ENCODE data around the gene SLC7A8. TPM values are rescaled to one million over a fixed set of nuclear protein-coding genes. Genes with fewer than 3 reads are reported as not detected.

Gene SLC7A8
- total and polyA plus RNA-seq, 2 donors, result 3.2 to 15.0 TPM

GRCh38 chr14:23093526-23093925 is 89.9 kb downstream of the SLC7A8 start:
- peak overlapping the region in 1 of 2 donors; percentile 80 for H3K4me3 ChIP-seq (ENCODE audit: low read length in 2 of 2)
- WGBS, result 97% methylated on average over 2 of the region's 2 CpGs
- DNase-seq (ENCODE audit: low read depth in 6 of 9, low spot score in 9 of 9), result no peak
- no peaks in the 10 kb centered on the region for H3K9me3 ChIP-seq (ENCODE audit: control insufficient read depth in 2 of 2, insufficient read depth in 1 of 2, low read length in 1 of 2)
- H3K36me3 ChIP-seq (ENCODE audit: control insufficient read depth in 2 of 2, insufficient read depth in 2 of 2, low read length in 1 of 2), result peaks cover 40 to 62% of the 10 kb centered on the region in 2 donors
- H3K27ac ChIP-seq (ENCODE audit: low read depth in 1 of 2, low read length in 1 of 2), result no peak overlapping the region
- peaks cover 8 to 14% of the 10 kb centered on the region in 2 donors for H3K4me1 ChIP-seq (ENCODE audit: control insufficient read depth in 2 of 2, insufficient read depth in 2 of 2, low read length in 2 of 2)
- no peaks in the 10 kb centered on the region for H3K27me3 ChIP-seq (ENCODE audit: control insufficient read depth in 2 of 2, insufficient read depth in 1 of 2, low read length in 1 of 2)

GRCh38 chr14:23093104-23093503 is 90.4 kb downstream of the SLC7A8 start:
- Histone ChIP-seq H3K4me1 (ENCODE audit: control insufficient read depth in 2 of 2, insufficient read depth in 2 of 2, low read length in 2 of 2) (peaks cover 8 to 14% of the 10 kb centered on the region in 2 donors), H3K27ac (ENCODE audit: low read depth in 1 of 2, low read length in 1 of 2) (no peak overlapping the region), H3K27me3 (ENCODE audit: control insufficient read depth in 2 of 2, insufficient read depth in 1 of 2, low read length in 1 of 2) (no peaks in the 10 kb centered on the region), H3K9me3 (ENCODE audit: control insufficient read depth in 2 of 2, insufficient read depth in 1 of 2, low read length in 1 of 2) (no peaks in the 10 kb centered on the region), H3K4me3 (ENCODE audit: low read length in 2 of 2) (no peak overlapping the region), H3K36me3 (ENCODE audit: control insufficient read depth in 2 of 2, insufficient read depth in 2 of 2, low read length in 1 of 2) (peaks cover 36 to 61% of the 10 kb centered on the region in 2 donors)
- DNase-seq (ENCODE audit: low read depth in 6 of 9, low spot score in 9 of 9), result no peak
- WGBS, result 97% methylated on average over 2 of the region's 2 CpGs

GRCh38 chr14:23091294-23092225 is 91.9 kb downstream of the SLC7A8 start:
- no peaks in the 10 kb centered on the region for H3K9me3 ChIP-seq (ENCODE audit: control insufficient read depth in 2 of 2, insufficient read depth in 1 of 2, low read length in 1 of 2)
- H3K36me3 ChIP-seq (ENCODE audit: control insufficient read depth in 2 of 2, insufficient read depth in 2 of 2, low read length in 1 of 2), result peaks cover 31 to 64% of the 10 kb centered on the region in 2 donors
- peaks cover 8 to 10% of the 10 kb centered on the region in 2 donors for H3K4me1 ChIP-seq (ENCODE audit: control insufficient read depth in 2 of 2, insufficient read depth in 2 of 2, low read length in 2 of 2)
- WGBS, result 95% methylated on average over 12 of the region's 12 CpGs
- no peak for DNase-seq (ENCODE audit: low read depth in 6 of 9, low spot score in 9 of 9)
- no peaks in the 10 kb centered on the region for H3K27me3 ChIP-seq (ENCODE audit: control insufficient read depth in 2 of 2, insufficient read depth in 1 of 2, low read length in 1 of 2)
- no peak overlapping the region for H3K4me3 ChIP-seq (ENCODE audit: low read length in 2 of 2)
- H3K27ac ChIP-seq (ENCODE audit: low read depth in 1 of 2, low read length in 1 of 2), result no peak overlapping the region

GRCh38 chr14:23090254-23090636 is 93.2 kb downstream of the SLC7A8 start:
- 97% methylated on average over 4 of the region's 4 CpGs for WGBS
- Histone ChIP-seq H3K9me3 (ENCODE audit: control insufficient read depth in 2 of 2, insufficient read depth in 1 of 2, low read length in 1 of 2) (no peaks in the 10 kb centered on the region), H3K36me3 (ENCODE audit: control insufficient read depth in 2 of 2, insufficient read depth in 2 of 2, low read length in 1 of 2) (peaks cover 40 to 77% of the 10 kb centered on the region in 2 donors), H3K4me1 (ENCODE audit: control insufficient read depth in 2 of 2, insufficient read depth in 2 of 2, low read length in 2 of 2) (peaks cover 6 to 8% of the 10 kb centered on the region in 2 donors), H3K4me3 (ENCODE audit: low read length in 2 of 2) (no peak overlapping the region), H3K27me3 (ENCODE audit: control insufficient read depth in 2 of 2, insufficient read depth in 1 of 2, low read length in 1 of 2) (no peaks in the 10 kb centered on the region), H3K27ac (ENCODE audit: low read depth in 1 of 2, low read length in 1 of 2) (no peak overlapping the region)
- DNase-seq (ENCODE audit: low read depth in 6 of 9, low spot score in 9 of 9), result no peak

- H3K27ac ChIP-seq (ENCODE audit: low read depth in 1 of 2, low read length in 1 of 2), result no peak overlapping the region
- peaks cover 6 to 8% of the 10 kb centered on the region in 2 donors for H3K4me1 ChIP-seq (ENCODE audit: control insufficient read depth in 2 of 2, insufficient read depth in 2 of 2, low read length in 2 of 2)
Observed at GRCh38 chr14:23089498-23090253, 93.8 kb downstream of the SLC7A8 start.

GRCh38 chr14:23086565-23086964 is 96.9 kb downstream of the SLC7A8 start:
- peaks cover 52 to 84% of the 10 kb centered on the region in 2 donors for H3K36me3 ChIP-seq (ENCODE audit: control insufficient read depth in 2 of 2, insufficient read depth in 2 of 2, low read length in 1 of 2)
- DNase-seq (ENCODE audit: low read depth in 6 of 9, low spot score in 9 of 9), result no peak
- WGBS, result 100% methylated on average over 1 of the region's 1 CpG
- H3K27ac ChIP-seq (ENCODE audit: low read depth in 1 of 2, low read length in 1 of 2), result no peak overlapping the region
- H3K4me1 ChIP-seq (ENCODE audit: control insufficient read depth in 2 of 2, insufficient read depth in 2 of 2, low read length in 2 of 2), result no peaks in the 10 kb centered on the region
- H3K9me3 ChIP-seq (ENCODE audit: control insufficient read depth in 2 of 2, insufficient read depth in 1 of 2, low read length in 1 of 2), result no peaks in the 10 kb centered on the region
- no peaks in the 10 kb centered on the region for H3K27me3 ChIP-seq (ENCODE audit: control insufficient read depth in 2 of 2, insufficient read depth in 1 of 2, low read length in 1 of 2)
- H3K4me3 ChIP-seq (ENCODE audit: low read length in 2 of 2), result no peak overlapping the region

More at GRCh38 chr14:23089498-23090253, 93.8 kb downstream of the SLC7A8 start:
- H3K4me3 ChIP-seq (ENCODE audit: low read length in 2 of 2), result no peak overlapping the region
- H3K9me3 ChIP-seq (ENCODE audit: control insufficient read depth in 2 of 2, insufficient read depth in 1 of 2, low read length in 1 of 2), result no peaks in the 10 kb centered on the region
- peaks cover 43 to 83% of the 10 kb centered on the region in 2 donors for H3K36me3 ChIP-seq (ENCODE audit: control insufficient read depth in 2 of 2, insufficient read depth in 2 of 2, low read length in 1 of 2)
- DNase-seq (ENCODE audit: low read depth in 6 of 9, low spot score in 9 of 9), result no peak
- no peaks in the 10 kb centered on the region for H3K27me3 ChIP-seq (ENCODE audit: control insufficient read depth in 2 of 2, insufficient read depth in 1 of 2, low read length in 1 of 2)
- 99% methylated on average over 12 of the region's 12 CpGs for WGBS

- 96% methylated on average over 3 of the region's 3 CpGs for WGBS
- Histone ChIP-seq H3K27ac (ENCODE audit: low read depth in 1 of 2, low read length in 1 of 2) (no peak overlapping the region), H3K9me3 (ENCODE audit: control insufficient read depth in 2 of 2, insufficient read depth in 1 of 2, low read length in 1 of 2) (no peaks in the 10 kb centered on the region), H3K27me3 (ENCODE audit: control insufficient read depth in 2 of 2, insufficient read depth in 1 of 2, low read length in 1 of 2) (no peaks in the 10 kb centered on the region), H3K36me3 (ENCODE audit: control insufficient read depth in 2 of 2, insufficient read depth in 2 of 2, low read length in 1 of 2) (peaks cover 48 to 86% of the 10 kb centered on the region in 2 donors), H3K4me3 (ENCODE audit: low read length in 2 of 2) (no peak overlapping the region), H3K4me1 (ENCODE audit: control insufficient read depth in 2 of 2, insufficient read depth in 2 of 2, low read length in 2 of 2) (no peaks in the 10 kb centered on the region)
- DNase-seq (ENCODE audit: low read depth in 6 of 9, low spot score in 9 of 9), result no peak
Observed at GRCh38 chr14:23085458-23085857, 98.0 kb downstream of the SLC7A8 start.

- no peak overlapping the region for H3K4me3 ChIP-seq (ENCODE audit: low read length in 2 of 2)
- DNase-seq (ENCODE audit: low read depth in 6 of 9, low spot score in 9 of 9), result no peak
- H3K27ac ChIP-seq (ENCODE audit: low read depth in 1 of 2, low read length in 1 of 2), result no peak overlapping the region
- H3K4me1 ChIP-seq (ENCODE audit: control insufficient read depth in 2 of 2, insufficient read depth in 2 of 2, low read length in 2 of 2), result no peaks in the 10 kb centered on the region
- 94% methylated on average over 1 of the region's 1 CpG for whole genome bisulfite sequencing
- H3K27me3 ChIP-seq (ENCODE audit: control insufficient read depth in 2 of 2, insufficient read depth in 1 of 2, low read length in 1 of 2), result no peaks in the 10 kb centered on the region
- H3K9me3 ChIP-seq (ENCODE audit: control insufficient read depth in 2 of 2, insufficient read depth in 1 of 2, low read length in 1 of 2), result no peaks in the 10 kb centered on the region
- peaks cover 69 to 87% of the 10 kb centered on the region in 2 donors for H3K36me3 ChIP-seq (ENCODE audit: control insufficient read depth in 2 of 2, insufficient read depth in 2 of 2, low read length in 1 of 2)
Observed at GRCh38 chr14:23080474-23080873, 103.0 kb downstream of the SLC7A8 start.

GRCh38 chr14:23079716-23080115 is 103.7 kb downstream of the SLC7A8 start:
- Histone ChIP-seq H3K27ac (ENCODE audit: low read depth in 1 of 2, low read length in 1 of 2) (peak overlapping the region in 1 of 2 donors; percentile 27), H3K4me3 (ENCODE audit: low read length in 2 of 2) (no peak overlapping the region), H3K27me3 (ENCODE audit: control insufficient read depth in 2 of 2, insufficient read depth in 1 of 2, low read length in 1 of 2) (no peaks in the 10 kb centered on the region), H3K36me3 (ENCODE audit: control insufficient read depth in 2 of 2, insufficient read depth in 2 of 2, low read length in 1 of 2) (peaks cover 69 to 87% of the 10 kb centered on the region in 2 donors), H3K9me3 (ENCODE audit: control insufficient read depth in 2 of 2, insufficient read depth in 1 of 2, low read length in 1 of 2) (no peaks in the 10 kb centered on the region), H3K4me1 (ENCODE audit: control insufficient read depth in 2 of 2, insufficient read depth in 2 of 2, low read length in 2 of 2) (no peaks in the 10 kb centered on the region)
- DNase-seq (ENCODE audit: low read depth in 6 of 9, low spot score in 9 of 9), result no peak
- WGBS, result 97% methylated on average over 2 of the region's 2 CpGs
